Nephron progenitor cell (in vitro differentiated cells): ENCODE measurements around the gene SLC38A10.
"Not testable (repeated sequence)": the region's sequence is repeated elsewhere in the genome, so short reads cannot be mapped to it uniquely, and the experiment has no call there.

ENCODE experiments used
- DNase-seq: peaks from one replicate; pipeline ENCODE4 v3.0.0; 2021
- H3K27ac Mint-ChIP-seq: 2 replicates; pipeline ENCODE4 v1.8.0; 2021; ENCODE audit warnings: mild to moderate bottlenecking, moderate library complexity, mixed read lengths
- H3K27me3 Mint-ChIP-seq: 2 replicates; pipeline ENCODE4 v1.8.0; 2021; ENCODE audit warnings: mild to moderate bottlenecking, low read depth, mixed read lengths; ENCODE audit not compliant: poor library complexity
- H3K36me3 Mint-ChIP-seq: 2 replicates; pipeline ENCODE4 v1.8.0; 2021; ENCODE audit warnings: low read depth, mixed read lengths
- H3K4me1 Mint-ChIP-seq: 2 replicates; pipeline ENCODE4 v1.8.0; 2021; ENCODE audit warnings: mixed read lengths
- H3K4me3 Mint-ChIP-seq: 2 replicates; pipeline ENCODE4 v1.8.0; 2021; ENCODE audit warnings: mild to moderate bottlenecking, moderate library complexity, mixed read lengths
- H3K9me3 Mint-ChIP-seq: 2 replicates; pipeline ENCODE4 v1.8.0; 2021; ENCODE audit warnings: mild to moderate bottlenecking, moderate library complexity, mixed read lengths
- CTCF ChIP-seq: fragments of 200-600 bp; sonication (generic); IDR thresholded peaks from 2 replicates; pipeline ENCODE4 v1.5.0; 2021; ENCODE audit warnings: antibody characterized with exemption

Gene SLC38A10

DNA sequence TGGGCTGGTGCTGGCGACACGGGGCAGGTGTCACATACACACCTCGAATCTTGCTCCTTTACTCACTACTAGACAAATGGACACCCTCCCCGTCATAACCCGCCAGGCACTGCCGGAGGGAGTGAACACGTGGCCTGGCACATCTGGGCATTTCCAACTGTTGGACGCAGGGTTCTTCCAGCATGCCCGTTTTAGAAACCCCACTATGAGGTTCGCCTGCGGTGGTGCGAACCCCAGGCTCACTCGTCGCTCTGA, 65.5 kb downstream of the SLC38A10 start:
- peaks cover 32% of the 10 kb centered on the region for H3K36me3 Mint-ChIP-seq
- H3K4me1 Mint-ChIP-seq: peaks cover 11% of the 10 kb centered on the region
- DNase-seq: no peak
- no peak for TF ChIP-seq CTCF
- peaks cover 25% of the 10 kb centered on the region for H3K9me3 Mint-ChIP-seq
- H3K4me3 Mint-ChIP-seq: no peak overlapping the region
- H3K27me3 Mint-ChIP-seq: peaks cover 6% of the 10 kb centered on the region
- no peak overlapping the region for H3K27ac Mint-ChIP-seq

- TF ChIP-seq CTCF: no peak
- Mint-ChIP-seq H3K27me3 (peaks cover 6% of the 10 kb centered on the region), H3K4me3 (no peak overlapping the region), H3K27ac (no peak overlapping the region), H3K9me3 (peaks cover 25% of the 10 kb centered on the region), H3K36me3 (peaks cover 32% of the 10 kb centered on the region), H3K4me1 (peaks cover 10% of the 10 kb centered on the region)
- DNase-seq: no peak
These were observed 66.1 kb downstream of the SLC38A10 start for GRCh38 chr17:81228834-81229665.

DNA sequence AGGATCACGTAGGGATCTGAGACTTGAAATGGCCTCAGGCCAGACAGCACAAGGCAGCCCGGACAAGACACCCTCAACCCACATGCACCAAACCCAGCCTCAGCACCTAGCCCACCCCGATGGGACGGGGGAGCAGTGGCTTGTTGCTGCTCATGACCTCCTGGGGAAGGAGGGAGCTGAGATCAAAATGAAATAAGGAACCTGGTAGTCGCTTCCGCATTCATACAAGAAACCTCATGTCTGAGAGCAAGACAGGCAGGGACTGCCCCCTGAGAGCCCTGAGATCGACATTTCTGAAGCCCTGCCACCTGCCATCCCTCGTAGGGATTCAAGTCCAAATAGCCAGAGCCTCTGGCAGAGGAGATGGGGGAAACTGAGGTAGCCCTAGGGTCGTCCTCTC, 66.7 kb downstream of the SLC38A10 start:
- Mint-ChIP-seq H3K9me3 (peaks cover 25% of the 10 kb centered on the region), H3K27me3 (peaks cover 6% of the 10 kb centered on the region), H3K4me3 (no peak overlapping the region), H3K36me3 (peaks cover 32% of the 10 kb centered on the region), H3K4me1 (peaks cover 16% of the 10 kb centered on the region), H3K27ac (peak overlapping the region; percentile 59)
- no peak for TF ChIP-seq CTCF
- DNase-seq: no peak

GRCh38 chr17:81227630-81228029, 67.5 kb downstream of the SLC38A10 start:
- H3K4me3 Mint-ChIP-seq, DNase-seq, H3K27me3 Mint-ChIP-seq, H3K27ac Mint-ChIP-seq: not testable (repeated sequence)
- peaks cover 16% of the 10 kb centered on the region for H3K4me1 Mint-ChIP-seq
- peaks cover 25% of the 10 kb centered on the region for H3K9me3 Mint-ChIP-seq
- peaks cover 32% of the 10 kb centered on the region for H3K36me3 Mint-ChIP-seq

DNA sequence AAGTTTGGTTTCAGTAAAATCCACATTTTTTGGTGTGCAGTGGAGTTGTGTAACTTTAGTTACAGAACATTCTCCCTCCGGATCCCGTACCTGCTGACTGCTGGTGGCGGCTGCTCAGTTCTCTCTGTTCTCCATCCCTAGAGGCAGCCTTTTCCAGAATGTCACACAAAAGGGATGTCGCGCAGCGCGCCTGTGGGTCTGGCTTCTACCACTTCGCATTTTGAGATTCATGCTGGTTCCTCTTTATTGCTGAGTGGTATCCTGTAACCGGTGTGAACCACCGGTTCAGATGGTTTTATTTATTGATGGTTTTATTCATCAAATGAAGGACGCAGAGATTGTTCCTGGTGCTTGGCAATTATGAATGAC, 71.4 kb downstream of the SLC38A10 start:
- peak overlapping the region; percentile 68 for H3K4me3 Mint-ChIP-seq
- DNase-seq: no peak
- peaks cover 4% of the 10 kb centered on the region for H3K27me3 Mint-ChIP-seq
- peaks cover 21% of the 10 kb centered on the region for H3K4me1 Mint-ChIP-seq
- H3K27ac Mint-ChIP-seq: peak overlapping the region; percentile 30
- no peak for TF ChIP-seq CTCF
- H3K9me3 Mint-ChIP-seq: peaks cover 25% of the 10 kb centered on the region
- H3K36me3 Mint-ChIP-seq: peaks cover 23% of the 10 kb centered on the region

GRCh38 chr17:81222906-81223761, 72.0 kb downstream of the SLC38A10 start, which contains the start of gene CEP131:
CEP131 (minus strand) TSS chr17:81222965; CDS start chr17:81220056, 2,909 bp downstream.
- peaks cover 21% of the 10 kb centered on the region for H3K4me1 Mint-ChIP-seq
- peak; percentile 100 for DNase-seq
- peaks cover 4% of the 10 kb centered on the region for H3K27me3 Mint-ChIP-seq
- peak within 1 kb of the TSS; percentile 30 for H3K27ac Mint-ChIP-seq
- peaks cover 25% of the 10 kb centered on the region for H3K9me3 Mint-ChIP-seq
- no peak for TF ChIP-seq CTCF
- H3K4me3 Mint-ChIP-seq: peak within 1 kb of the TSS; percentile 80
- peaks cover 21% of the 10 kb centered on the region for H3K36me3 Mint-ChIP-seq
